ENCODE measurements around the gene TTC21A.

TTC21A gene

DNA sequence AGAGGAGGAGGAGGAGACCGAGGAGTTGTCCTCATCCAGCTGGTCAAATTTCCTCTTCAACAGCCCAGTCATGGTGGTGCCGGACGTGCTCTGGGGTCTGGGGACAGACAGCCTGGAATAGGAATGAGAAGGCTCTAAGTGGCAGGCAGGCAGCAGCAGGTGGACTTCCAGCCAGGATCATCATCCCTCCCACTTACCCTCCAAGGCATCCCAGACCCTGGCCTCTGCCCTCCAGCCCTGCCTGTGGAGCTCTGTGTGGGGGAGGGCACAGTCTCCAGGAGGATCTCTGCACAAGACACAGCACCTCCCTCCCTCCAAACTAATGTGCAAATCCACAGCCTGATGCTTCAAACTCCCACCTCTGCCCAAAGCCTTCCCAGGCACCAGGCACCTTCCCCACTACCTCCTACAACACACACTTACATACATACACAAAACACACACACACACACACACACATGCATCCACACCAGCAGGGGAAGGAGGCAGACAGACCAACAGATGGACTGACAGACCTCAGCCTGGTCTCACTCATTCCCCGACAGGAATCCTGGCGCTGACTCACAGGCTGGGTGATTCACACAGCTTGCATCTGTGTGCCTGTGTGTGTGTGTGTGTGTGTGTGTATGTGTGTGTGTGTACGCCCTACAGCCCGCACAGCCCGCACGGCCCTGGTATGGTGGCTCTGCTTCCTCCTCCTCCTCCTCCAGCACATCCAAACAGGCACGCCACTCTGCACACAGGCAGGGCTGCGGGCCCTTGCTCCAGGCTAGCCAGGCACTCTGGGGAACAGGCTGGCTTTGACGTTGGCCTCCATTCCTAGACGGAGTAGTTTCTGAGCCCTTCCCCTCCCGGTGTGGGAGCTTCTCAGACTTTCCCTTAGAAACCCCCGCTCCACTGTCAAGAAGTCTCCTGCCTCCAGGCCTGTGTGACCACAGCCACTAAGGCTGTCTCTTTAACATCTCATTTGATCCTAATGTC lies 39.4 kb downstream of the TTC21A start (continued):
- TF ChIP-seq TSHZ2 (CRISPR knock-in tag; IDR thresholded peaks at IDR 0.05) (peak; percentile 74; the same call in 1 of the 2 replicates), ARNTL (CRISPR knock-in tag; IDR thresholded peaks at IDR 0.05; ENCODE audit: borderline replicate concordance, low read depth) (no peak), ZNF8 (CRISPR knock-in tag; IDR thresholded peaks at IDR 0.05) (no peak), CSDC2 (CRISPR knock-in tag; IDR thresholded peaks at IDR 0.05) (no peak), ZNF70 (CRISPR knock-in tag; IDR thresholded peaks at IDR 0.05) (no peak), OSR1 (CRISPR knock-in tag; IDR thresholded peaks at IDR 0.05) (no peak), ESRRG (CRISPR knock-in tag; IDR thresholded peaks at IDR 0.05) (no peak), PPARA (CRISPR knock-in tag; IDR thresholded peaks at IDR 0.05; ENCODE audit: borderline replicate concordance) (no peak), RARB (CRISPR knock-in tag; IDR thresholded peaks at IDR 0.05) (0 out of 2 replicates have a peak, but pooled peaks have one; percentile 73), SNAI2 (CRISPR knock-in tag; IDR thresholded peaks at IDR 0.05) (no peak), TCF4 (CRISPR knock-in tag; IDR thresholded peaks at IDR 0.05; ENCODE audit: borderline replicate concordance) (peak; percentile 50; the same call in 1 of the 2 replicates), CSRNP3 (CRISPR knock-in tag; IDR thresholded peaks at IDR 0.05) (no peak), ISL1 (CRISPR knock-in tag; IDR thresholded peaks at IDR 0.05) (no peak), ZNF565 (CRISPR knock-in tag; conservative IDR thresholded peaks at IDR 0.05; ENCODE audit: low read depth) (no peak)

GRCh38 chr3:39147711-39148434 lies 40.4 kb downstream of the TTC21A start:
- no peak for ATAC-seq
- TF ChIP-seq TSHZ2 (CRISPR knock-in tag; IDR thresholded peaks at IDR 0.05), result no peak
- no peak for TF ChIP-seq PPARA (CRISPR knock-in tag; IDR thresholded peaks at IDR 0.05; ENCODE audit: borderline replicate concordance)
- no peak for TF ChIP-seq ARNTL (CRISPR knock-in tag; IDR thresholded peaks at IDR 0.05; ENCODE audit: borderline replicate concordance, low read depth)
- TF ChIP-seq BACH2 (CRISPR knock-in tag; IDR thresholded peaks at IDR 0.05; ENCODE audit: borderline replicate concordance), result no peak
- TF ChIP-seq ZFP30 (CRISPR knock-in tag; IDR thresholded peaks at IDR 0.05), result no peak
- no peak for TF ChIP-seq ESRRG (CRISPR knock-in tag; IDR thresholded peaks at IDR 0.05)
- TF ChIP-seq ZNF70 (CRISPR knock-in tag; IDR thresholded peaks at IDR 0.05), result no peak
- no peak for TF ChIP-seq ISL1 (CRISPR knock-in tag; IDR thresholded peaks at IDR 0.05)
- TF ChIP-seq ZNF565 (CRISPR knock-in tag; conservative IDR thresholded peaks at IDR 0.05; ENCODE audit: low read depth), result no peak
- TF ChIP-seq ZC3H10 (CRISPR knock-in tag; IDR thresholded peaks at IDR 0.05), result no peak
- TF ChIP-seq, protein P1, sequence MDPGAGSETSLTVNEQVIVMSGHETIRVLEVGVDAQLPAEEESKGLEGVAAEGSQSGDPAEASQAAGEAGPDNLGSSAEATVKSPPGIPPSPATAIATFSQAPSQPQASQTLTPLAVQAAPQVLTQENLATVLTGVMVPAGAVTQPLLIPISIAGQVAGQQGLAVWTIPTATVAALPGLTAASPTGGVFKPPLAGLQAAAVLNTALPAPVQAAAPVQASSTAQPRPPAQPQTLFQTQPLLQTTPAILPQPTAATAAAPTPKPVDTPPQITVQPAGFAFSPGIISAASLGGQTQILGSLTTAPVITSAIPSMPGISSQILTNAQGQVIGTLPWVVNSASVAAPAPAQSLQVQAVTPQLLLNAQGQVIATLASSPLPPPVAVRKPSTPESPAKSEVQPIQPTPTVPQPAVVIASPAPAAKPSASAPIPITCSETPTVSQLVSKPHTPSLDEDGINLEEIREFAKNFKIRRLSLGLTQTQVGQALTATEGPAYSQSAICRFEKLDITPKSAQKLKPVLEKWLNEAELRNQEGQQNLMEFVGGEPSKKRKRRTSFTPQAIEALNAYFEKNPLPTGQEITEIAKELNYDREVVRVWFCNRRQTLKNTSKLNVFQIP (CRISPR knock-in tag; IDR thresholded peaks at IDR 0.05; ENCODE audit: borderline replicate concordance, low read depth), result no peak
- TF ChIP-seq OSR1 (CRISPR knock-in tag; IDR thresholded peaks at IDR 0.05), result no peak
- TF ChIP-seq, protein P2, sequence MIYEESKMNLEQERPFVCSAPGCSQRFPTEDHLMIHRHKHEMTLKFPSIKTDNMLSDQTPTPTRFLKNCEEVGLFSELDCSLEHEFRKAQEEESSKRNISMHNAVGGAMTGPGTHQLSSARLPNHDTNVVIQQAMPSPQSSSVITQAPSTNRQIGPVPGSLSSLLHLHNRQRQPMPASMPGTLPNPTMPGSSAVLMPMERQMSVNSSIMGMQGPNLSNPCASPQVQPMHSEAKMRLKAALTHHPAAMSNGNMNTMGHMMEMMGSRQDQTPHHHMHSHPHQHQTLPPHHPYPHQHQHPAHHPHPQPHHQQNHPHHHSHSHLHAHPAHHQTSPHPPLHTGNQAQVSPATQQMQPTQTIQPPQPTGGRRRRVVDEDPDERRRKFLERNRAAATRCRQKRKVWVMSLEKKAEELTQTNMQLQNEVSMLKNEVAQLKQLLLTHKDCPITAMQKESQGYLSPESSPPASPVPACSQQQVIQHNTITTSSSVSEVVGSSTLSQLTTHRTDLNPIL (CRISPR knock-in tag; IDR thresholded peaks at IDR 0.05; ENCODE audit: low read depth), result no peak
- no peak for TF ChIP-seq ZNF8 (CRISPR knock-in tag; IDR thresholded peaks at IDR 0.05)

All from SK-N-SH treated with all-trans-retinoic acid at 6 μM for 48 hours (cell line).